Measurements from ENCODE around the gene ELOVL6.
"Not testable (repeated sequence)": the region's sequence is repeated elsewhere in the genome, so short reads cannot be mapped to it uniquely, and the experiment has no call there.

The ELOVL6 gene, protein sequence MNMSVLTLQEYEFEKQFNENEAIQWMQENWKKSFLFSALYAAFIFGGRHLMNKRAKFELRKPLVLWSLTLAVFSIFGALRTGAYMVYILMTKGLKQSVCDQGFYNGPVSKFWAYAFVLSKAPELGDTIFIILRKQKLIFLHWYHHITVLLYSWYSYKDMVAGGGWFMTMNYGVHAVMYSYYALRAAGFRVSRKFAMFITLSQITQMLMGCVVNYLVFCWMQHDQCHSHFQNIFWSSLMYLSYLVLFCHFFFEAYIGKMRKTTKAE

DNA sequence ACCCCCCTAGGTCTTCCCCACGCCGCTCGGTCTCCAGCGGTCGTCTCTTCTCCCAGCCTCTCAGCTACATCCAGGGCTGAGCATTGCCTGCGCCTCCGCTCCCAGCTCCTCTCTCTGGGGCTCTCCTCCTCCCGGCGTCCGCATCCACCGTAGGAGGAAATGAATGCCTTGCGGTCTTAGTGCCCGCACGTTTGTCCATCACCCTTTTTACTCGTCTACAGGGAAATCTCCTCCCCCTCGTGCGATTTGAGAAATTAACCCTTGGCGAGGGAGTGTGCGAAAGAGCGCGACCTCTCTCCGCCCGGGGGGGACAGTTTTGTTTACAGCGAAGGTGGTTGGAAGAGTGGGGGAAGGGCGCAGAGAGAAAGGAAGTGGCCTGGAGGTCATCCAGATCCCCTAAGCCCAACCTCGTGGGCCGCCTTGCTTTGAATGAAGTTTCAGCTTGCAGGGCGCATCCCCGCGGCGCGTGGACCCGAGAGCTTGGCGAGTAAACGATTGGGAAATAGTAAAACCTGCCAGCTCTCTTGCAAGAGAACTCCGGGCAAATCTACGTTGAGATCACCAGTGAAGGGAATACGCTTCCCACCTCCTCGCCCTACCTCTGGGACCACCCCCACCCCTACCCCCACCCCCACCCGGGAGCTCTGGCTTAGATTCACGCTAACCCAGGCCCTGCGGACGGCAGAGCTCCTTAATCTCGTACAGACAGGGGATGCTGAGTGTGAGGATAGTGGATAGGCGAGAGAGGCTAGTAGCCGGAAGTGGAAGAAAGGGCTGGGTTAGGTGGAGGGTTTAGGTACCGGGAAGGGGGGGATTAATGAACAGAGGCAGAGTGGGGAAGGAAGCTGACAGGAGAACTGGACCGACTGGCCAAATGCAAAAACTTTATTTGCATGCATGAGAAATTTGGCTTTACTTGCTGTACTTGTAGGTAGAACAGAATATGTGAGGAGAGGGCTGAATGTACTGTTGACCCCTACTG, at the start of gene ELOVL6:
Gene ELOVL6, minus strand, starts transcription at position 181 of the 982 bp plus-strand sequence. CDS start 280 bp downstream, outside the sequence.
- DNase-seq, result peak; percentile 32 to 47

DNA sequence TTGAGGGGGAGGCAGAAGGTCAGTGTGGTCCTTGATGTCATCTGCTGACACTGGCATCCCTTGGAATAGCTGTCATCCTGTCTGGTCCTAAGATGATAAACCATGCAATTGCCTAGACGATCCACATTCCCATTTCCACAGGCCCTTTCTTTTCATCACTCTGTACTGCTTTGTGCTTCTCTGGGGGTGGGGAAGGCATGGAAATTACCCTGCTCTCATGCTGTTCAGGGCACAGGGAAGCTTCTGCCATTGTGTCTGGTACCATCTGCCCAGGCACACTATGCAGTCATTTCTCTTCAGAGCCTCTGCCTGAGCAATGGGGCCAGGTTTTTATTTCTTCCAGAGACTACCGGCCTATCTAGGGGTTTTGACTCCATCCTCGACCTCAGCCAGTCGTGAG, 49.7 kb upstream of the ELOVL6 start:
- DNase-seq, result no peak

DNA sequence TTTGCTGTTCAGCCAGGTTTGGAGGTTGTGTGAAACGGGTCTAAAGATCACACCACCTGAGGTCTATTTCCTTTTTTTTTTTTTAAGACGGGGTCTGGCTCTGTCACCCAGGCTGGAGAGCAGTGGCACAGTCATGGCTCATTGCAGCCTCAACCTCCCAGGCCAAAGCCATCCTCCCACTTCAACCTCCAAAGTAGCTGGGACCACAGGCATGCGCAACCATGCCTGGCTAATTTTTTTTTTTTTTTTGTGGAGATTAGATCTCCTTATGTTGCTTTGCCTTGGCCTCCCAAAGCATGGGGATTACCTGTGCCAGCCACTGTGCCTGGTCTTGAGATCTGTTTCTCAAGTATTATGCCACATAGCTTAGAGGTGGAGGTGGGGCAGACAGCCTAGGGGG, 49.2 kb upstream of the ELOVL6 start:
- no peak for DNase-seq

DNA sequence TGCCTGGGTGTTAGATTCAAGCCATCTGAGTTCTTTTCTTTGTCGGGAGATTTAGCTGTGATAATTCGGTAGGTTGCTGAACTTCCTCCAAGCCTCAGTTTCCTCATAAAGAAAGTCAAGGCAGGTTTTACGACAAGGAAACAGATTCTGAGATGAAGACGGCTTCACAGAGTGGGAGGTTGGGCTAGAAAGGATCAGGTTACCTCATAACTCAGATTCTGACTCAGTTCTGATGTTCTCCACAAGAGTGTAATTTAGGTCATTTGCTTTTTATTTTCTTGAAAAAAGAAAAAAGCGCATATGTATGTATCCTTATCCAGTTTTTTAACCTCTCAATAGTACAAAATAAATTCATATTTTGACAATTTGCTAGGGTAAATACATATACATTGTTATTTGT, 47.2 kb upstream of the ELOVL6 start:
- DNase-seq, result no peak

GRCh38 chr4:110236324-110236723, 37.9 kb upstream of the ELOVL6 start:
- DNase-seq, result no peak

DNA sequence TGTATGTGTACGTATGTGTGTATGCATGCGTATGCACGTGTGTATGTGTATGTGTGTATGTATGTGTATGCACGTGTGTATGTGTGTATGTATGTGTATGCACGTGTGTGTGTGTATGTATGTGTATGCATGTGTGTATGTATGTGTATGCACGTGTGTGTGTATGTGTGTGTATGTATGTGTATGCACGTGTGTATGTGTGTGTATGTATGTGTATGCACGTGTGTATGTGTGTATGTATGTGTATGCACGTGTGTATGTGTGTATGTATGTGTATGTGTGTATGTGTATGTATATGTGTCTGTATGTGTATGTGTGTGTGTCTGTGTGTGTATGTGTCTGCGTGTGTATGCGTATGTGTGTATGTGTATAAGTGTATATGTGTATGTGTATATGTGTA, 35.2 kb upstream of the ELOVL6 start:
- DNase-seq, result not testable (repeated sequence)

DNA sequence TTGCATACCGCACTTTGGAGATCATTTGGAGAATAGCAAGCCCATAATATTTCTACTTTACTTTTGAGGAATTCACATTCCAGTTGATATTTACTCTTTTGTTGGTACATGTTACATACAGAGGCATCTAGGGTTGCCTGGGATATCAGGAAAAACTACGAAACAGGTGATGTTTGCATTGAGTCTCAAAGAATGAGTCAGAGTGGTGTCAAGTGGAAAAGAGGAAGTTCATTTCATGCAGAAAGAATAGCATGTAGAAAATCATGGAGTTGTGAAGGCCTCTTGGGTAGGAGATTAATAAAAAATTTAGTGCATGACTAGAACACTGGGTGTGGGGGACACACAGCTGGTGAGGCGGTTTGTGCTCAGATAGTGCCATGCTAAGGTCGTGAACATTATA, 33.5 kb upstream of the ELOVL6 start:
- no peak for DNase-seq

DNA sequence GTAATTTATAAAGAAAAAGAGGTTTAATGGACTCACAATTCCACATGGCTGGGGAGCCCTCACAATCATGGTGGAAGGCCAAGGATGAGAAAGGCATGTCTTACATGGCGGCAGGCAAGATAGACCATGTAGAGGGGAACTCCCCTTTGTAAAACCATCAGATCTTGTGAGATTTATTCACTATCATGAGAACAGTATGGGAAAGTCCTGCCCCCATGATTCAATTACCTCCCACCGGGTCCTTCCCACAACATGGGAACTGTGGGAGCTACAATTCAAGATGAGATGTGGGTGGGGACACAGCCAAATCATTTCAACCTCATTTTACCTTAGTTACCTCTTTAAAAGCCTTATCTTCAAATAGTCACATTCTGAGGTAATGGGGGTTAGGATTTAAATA, 30.9 kb upstream of the ELOVL6 start:
- no peak for DNase-seq

DNA sequence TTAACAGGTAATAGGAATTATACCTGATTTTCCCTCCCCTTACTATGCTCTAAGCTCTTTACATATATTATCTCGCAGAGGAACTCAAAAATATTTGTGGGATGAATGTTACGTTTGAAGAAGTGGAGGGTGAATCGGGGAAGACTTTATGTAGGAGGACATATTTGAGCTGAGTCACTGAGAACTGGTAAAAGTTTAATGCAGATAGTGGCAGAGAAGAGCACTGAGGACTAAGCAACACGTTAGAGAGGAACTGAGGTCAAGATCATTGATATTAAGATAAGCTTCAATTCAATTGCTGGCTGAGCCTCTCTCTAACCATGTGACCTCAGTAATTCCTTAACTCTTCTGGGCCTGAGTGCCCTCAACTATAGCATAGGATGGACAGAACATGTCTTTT, 26.4 kb upstream of the ELOVL6 start:
- DNase-seq, result no peak

DNA sequence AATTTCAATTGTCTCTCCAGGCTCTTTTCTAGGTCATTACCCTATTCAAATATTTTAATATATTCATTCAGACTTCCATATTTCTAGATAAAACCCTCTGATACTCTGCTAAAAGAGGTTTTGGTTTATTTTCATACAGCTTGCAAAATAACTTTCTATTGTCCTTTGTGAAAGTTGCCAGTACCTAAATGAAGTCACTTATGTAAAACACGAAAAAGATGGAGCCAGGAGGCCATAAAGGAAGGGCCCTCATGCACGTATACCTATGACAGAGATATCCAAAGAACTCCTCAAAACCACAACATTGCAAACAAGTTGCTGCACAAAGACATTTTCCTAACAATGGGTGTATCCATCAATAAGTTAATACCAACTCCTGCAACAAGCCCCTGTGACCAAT, 25.7 kb upstream of the ELOVL6 start:
- DNase-seq, result no peak

GRCh38 chr4:110218935-110219334, 20.5 kb upstream of the ELOVL6 start:
- not testable (repeated sequence) for DNase-seq

DNA sequence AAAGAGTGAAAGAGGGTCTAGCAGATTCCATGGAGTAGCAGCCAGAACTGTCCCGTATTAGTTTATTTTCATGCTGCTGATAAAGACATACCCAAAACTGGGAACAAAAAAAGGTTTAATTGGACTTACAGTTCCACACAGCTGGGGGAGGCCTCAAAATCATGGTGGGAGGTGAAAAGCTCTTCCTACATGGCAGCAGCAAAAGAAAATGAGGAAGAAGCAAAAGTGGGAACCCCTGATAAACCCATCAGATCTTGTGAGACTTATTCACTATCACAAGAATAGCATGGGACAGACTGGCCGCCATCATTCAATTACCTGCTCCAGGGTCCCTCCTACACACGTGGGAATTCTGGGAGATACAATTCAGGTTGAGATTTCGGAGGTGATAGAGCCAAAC, 18.8 kb upstream of the ELOVL6 start:
- DNase-seq, result not testable (repeated sequence)

DNA sequence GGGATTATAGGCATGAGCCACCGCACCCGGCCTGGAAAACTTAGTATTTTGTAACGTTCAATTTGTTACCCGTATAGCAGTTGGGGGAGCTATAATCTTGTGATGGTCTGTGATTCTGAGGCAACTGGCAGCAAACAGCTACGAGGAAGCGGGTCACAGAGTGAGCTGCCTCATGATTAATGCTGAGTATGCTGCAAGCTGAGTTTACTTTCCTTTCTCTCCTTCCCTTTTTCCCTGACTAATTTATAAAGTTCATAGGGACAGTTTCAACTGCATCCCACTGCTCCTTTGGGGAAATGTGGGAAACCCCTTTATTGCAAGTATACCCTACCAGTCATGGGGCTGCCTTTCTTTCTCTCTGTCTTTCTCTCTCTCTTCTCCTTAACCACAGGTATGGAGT, 17.7 kb upstream of the ELOVL6 start:
- DNase-seq, result no peak

GRCh38 chr4:110211770-110212061, 13.3 kb upstream of the ELOVL6 start:
- DNase-seq, result no peak

DNA sequence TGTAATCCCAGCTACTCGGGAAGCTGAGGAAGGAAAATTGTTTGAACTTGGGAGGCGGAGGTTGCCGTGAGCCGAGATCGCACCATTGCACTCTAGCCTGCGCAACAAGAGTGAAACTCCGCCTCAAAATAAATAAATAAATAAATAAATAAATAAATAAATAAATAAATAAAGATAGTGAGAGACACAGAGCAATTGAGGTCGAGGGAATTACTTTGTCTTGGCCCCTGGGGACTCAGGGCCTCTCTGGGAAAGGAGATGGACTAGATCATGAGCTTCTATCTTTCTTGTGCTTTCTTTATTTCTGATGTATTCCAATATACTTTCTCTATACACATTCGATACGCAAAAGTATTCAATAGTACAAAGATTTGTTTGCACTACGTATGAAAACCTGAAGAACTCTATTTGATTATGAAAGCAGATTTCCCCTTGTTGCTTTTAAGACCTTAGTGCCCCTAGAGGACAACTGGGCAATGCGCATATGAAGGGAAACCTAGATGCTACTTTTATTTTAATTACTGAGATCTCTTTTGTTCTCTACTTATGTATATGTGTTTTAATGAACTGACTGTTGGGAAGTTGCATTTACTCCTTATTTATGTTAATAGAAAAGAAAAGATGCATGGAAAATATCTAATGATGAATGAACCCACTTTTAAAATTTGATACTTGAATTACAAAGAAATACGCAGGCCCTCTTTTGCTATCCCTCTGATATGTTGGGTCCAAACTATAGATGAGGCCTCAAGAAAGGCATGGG, 12.8 kb upstream of the ELOVL6 start:
- DNase-seq, result peak in 1 of 2 donors; percentile 20

DNA sequence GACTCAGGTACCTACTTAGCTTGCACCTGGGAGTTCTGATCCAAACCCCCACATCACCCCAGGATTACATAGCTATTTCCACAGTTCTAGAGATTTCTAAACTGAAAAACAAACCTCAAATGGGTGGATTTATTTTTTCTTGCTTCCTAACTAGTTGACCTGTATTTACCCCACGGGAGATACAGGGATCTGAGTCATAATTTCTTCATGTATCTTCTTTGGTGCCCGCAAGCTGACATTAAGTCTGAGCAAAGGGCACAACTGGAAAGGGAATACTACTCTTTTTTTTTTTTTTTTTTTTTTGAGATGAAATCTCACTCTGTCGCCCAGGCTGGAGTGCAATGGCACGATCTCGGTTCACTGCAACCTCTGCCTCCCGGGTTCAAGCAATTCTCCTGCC, 10.0 kb upstream of the ELOVL6 start:
- no peak for DNase-seq

DNA sequence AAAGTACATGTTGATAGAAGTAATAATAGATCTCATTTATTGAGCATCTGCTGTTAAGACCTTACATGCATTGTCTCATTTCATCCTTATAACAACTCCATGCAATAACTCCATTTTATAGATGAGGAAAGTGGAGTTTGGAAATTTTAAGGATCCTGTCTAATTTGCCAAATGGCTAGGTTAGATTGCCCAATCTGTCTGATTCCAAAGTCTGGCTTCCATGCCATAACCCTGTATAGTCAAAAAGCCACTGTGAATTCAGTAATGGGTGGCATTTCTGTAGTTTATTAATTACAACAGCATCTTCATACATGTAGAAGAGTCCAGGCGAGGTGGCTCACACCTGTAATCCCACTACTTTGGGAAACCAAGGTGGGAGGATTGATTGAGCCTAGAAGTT, 8.8 kb upstream of the ELOVL6 start:
- no peak for DNase-seq

GRCh38 chr4:110202024-110202423, 3.6 kb upstream of the ELOVL6 start:
- DNase-seq, result no peak

DNA sequence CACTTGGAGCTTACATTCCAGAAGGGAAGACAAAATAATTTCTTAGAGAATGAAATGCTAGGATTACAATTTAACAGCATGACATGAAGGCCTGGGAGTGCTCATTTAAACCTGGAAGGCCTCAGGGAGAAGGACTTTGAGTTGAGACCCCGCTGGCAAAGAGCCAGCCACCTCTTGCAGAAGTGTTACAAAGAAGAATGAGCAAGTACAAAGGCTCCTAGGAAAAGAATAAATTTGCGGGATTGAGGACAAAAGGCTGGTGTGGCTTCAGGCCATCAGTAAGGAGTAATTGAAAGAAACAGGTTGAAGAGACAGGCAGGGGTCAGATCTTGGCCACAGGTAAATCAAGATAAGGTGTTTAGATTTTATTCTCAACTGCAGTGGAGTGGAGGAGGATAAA, 3.1 kb upstream of the ELOVL6 start:
- no peak for DNase-seq

GRCh38 chr4:110200689-110201088, 2.3 kb upstream of the ELOVL6 start:
- no peak for DNase-seq

DNA sequence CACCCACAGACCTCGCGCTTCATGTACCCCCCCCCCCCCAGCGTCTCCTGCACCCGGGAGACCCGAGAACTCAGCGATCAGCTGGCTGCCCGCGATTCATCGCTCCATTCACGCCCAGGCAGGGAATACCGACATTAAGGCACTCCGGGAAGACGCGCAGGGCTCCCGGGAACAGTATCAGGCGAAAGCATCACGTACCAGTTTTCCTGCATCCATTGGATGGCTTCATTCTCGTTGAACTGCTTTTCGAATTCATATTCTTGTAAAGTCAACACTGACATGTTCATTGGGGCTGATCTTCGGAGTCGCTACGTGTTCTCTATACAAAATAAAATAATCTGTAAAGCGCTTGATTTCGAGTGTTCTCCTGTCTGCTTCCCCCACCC, 373 bp downstream of the ELOVL6 start:
- no peak for DNase-seq

DNA sequence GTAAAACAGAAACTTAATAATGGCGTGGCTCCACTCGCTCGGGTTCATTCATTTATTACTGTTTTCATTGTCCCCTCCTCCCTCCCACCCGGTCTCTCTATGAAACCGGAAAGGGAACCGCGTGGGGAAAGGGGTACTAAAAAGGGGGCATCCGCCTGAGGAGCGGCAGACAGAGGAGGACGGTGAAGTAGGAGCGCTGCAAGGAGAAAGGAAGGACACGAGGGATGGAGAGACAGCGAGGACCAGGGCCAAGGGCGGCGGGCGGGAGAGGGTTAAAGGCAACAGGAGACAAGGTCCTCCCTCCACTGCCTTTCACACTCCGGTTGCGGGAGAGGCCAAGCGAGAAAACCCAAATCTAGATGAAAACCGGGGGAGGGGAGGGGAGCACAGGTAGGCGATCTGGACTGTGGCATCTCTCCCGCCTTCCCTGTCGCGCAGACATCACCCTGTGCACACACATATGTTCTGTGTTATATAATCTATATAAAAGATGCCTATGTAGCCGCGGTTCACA, 829 bp downstream of the ELOVL6 start:
- DNase-seq, result peak; percentile 58 to 63

DNA sequence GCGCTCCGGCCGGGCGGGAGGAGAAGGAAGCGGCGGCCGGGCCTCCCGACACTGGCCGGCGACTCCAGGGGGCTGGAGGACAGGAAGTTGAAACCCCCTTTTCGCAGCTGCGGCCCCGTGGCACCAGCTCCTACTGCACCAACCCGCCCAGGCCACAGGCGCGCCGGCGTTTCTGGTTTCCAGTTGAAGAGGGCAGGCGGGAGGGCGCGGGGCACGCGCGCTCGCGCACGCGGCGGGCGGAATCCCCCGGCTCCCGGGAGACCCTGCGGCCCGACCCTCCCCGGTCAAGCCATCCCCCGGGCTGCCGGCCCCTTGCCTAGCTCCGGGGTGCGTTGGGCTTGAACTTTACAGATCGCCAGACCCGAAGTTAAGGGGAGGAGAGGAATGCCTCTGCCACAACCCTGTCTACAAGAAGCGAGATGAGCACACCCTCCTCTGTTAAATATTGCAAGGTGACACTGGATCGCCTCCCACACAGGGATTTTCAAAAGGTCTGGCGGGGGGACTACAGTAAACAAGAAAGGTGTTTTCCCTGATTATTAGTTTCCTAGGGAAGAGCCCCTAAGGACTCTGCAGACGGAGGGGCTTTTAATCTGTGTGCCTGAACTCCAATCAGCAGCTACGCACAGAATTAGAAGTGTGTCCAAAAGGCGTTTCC, 1.4 kb downstream of the ELOVL6 start:
- DNase-seq, result peak; percentile 65 to 68
